NCI-H748 treated with DMSO at 0.1 percent for 48 hours (cell line): Measurements from ENCODE around the gene UBR1.
"Not testable (repeated sequence)": the region's sequence is repeated elsewhere in the genome, so short reads cannot be mapped to it uniquely, and the experiment has no call there.

ENCODE experiments used
- DNase-seq: peaks from one replicate; lab custom pipeline; 2025; lab: John Stamatoyannopoulos, UW

The UBR1 gene

GRCh38 chr15:43056696-43057095 is 49.1 kb downstream of the UBR1 start:
- DNase-seq = no peak

- no peak for DNase-seq
Measured at GRCh38 chr15:43052860-43053259, 53.0 kb downstream of the UBR1 start.

- no peak for DNase-seq
Measured at GRCh38 chr15:43048935-43049334, 56.9 kb downstream of the UBR1 start.

GRCh38 chr15:43046484-43046883 is 59.4 kb downstream of the UBR1 start:
- no peak for DNase-seq

- no peak for DNase-seq
Measured at GRCh38 chr15:43042885-43043284, 63.0 kb downstream of the UBR1 start.

- DNase-seq = not testable (repeated sequence)
Measured at GRCh38 chr15:43041085-43041484, 64.8 kb downstream of the UBR1 start.

GRCh38 chr15:43035240-43035639 is 70.6 kb downstream of the UBR1 start:
- DNase-seq = not testable (repeated sequence)

GRCh38 chr15:43029476-43029875 is 76.4 kb downstream of the UBR1 start:
- DNase-seq = no peak

- DNase-seq = no peak
Measured at GRCh38 chr15:43025150-43025549, 80.7 kb downstream of the UBR1 start.

- DNase-seq = not testable (repeated sequence)
Measured at GRCh38 chr15:43014671-43015070, 91.2 kb downstream of the UBR1 start.

GRCh38 chr15:43009206-43009605 is 96.6 kb downstream of the UBR1 start:
- DNase-seq = no peak

- no peak for DNase-seq
Measured at GRCh38 chr15:43008150-43008549, 97.7 kb downstream of the UBR1 start.

GRCh38 chr15:43007551-43007950 is 98.3 kb downstream of the UBR1 start:
- DNase-seq = no peak

GRCh38 chr15:43006991-43007390 is 98.8 kb downstream of the UBR1 start:
- DNase-seq = no peak

GRCh38 chr15:43004886-43005595 is 100.8 kb downstream of the UBR1 start:
- not testable (repeated sequence) for DNase-seq

GRCh38 chr15:42999201-42999779 is 106.5 kb downstream of the UBR1 start:
- DNase-seq = no peak

GRCh38 chr15:42996871-42997270 is 109.0 kb downstream of the UBR1 start:
- DNase-seq = no peak

GRCh38 chr15:42994546-42994945 is 111.3 kb downstream of the UBR1 start:
- no peak for DNase-seq

GRCh38 chr15:42992626-42993025 is 113.2 kb downstream of the UBR1 start:
- DNase-seq = no peak

- DNase-seq = no peak
Measured at GRCh38 chr15:42986693-42987342, 119.0 kb downstream of the UBR1 start.

- DNase-seq = no peak
Measured at GRCh38 chr15:42984493-42985034, 121.3 kb downstream of the UBR1 start.

GRCh38 chr15:42979113-42979512 is 126.7 kb downstream of the UBR1 start:
- DNase-seq = not testable (repeated sequence)
